GM23338 (cell line): ENCODE data around the gene MYOF.

Experiments used
- CREB1 ChIP-seq: fragments of 250-450 bp; sonication (Bioruptor Pico); IDR thresholded peaks from 2 replicates; pipeline ENCODE4 v1.5.0; 2020; ENCODE audit warnings: low read depth, mild to moderate bottlenecking, moderate library complexity
- EZH2 ChIP-seq: fragments of 200-600 bp; sonication (generic); IDR thresholded peaks from one replicate; pipeline ENCODE4 v1.8.0; 2017; ENCODE audit warnings: antibody characterized with exemption, mild to moderate bottlenecking, low read depth; ENCODE audit not compliant: unreplicated experiment
- EZH2phosphoT487 ChIP-seq: fragments of 200-600 bp; sonication (generic); IDR thresholded peaks from one replicate; pipeline ENCODE4 v1.8.1; 2018; ENCODE audit warnings: antibody characterized with exemption; ENCODE audit not compliant: unreplicated experiment
- JUNB ChIP-seq: IDR thresholded peaks from one replicate; pipeline ENCODE4 v1.6.1; 2016; ENCODE audit warnings: antibody characterized with exemption; ENCODE audit not compliant: unreplicated experiment
- POLR2AphosphoS5 ChIP-seq: IDR thresholded peaks from 2 replicates; pipeline ENCODE4 v1.6.1; 2016; ENCODE audit warnings: antibody characterized with exemption, low read depth
- STAT1 ChIP-seq: IDR thresholded peaks from one replicate; pipeline ENCODE4 v1.6.1; 2016; ENCODE audit warnings: antibody characterized with exemption; ENCODE audit not compliant: unreplicated experiment
- ZNF114 ChIP-seq: fragments of 250-450 bp; sonication (Bioruptor Pico); IDR thresholded peaks from 2 replicates; pipeline ENCODE4 v1.5.0; 2020; ENCODE audit warnings: mild to moderate bottlenecking, moderate library complexity
- TF ChIP-seq, protein P1 (sequence below), 2 experiments: fragments of 200-600 bp in 1 of 2; sonication (generic) in 1 of 2; conservative IDR thresholded peaks; 2 replicates each; pipeline versions ENCODE4 v1.5.1 to v1.6.1; 2016 to 2017; ENCODE audit warnings: antibody characterized with exemption in 2 of 2, low read depth in 2 of 2, mild to moderate bottlenecking in 2 of 2, moderate library complexity in 1 of 2
- TF ChIP-seq, protein P2 (sequence below): IDR thresholded peaks from one replicate; pipeline ENCODE4 v1.6.1; 2018; ENCODE audit warnings: antibody characterized with exemption; ENCODE audit not compliant: unreplicated experiment
- TF ChIP-seq, protein P3 (sequence below): IDR thresholded peaks from 2 replicates; pipeline ENCODE4 v1.6.1; 2016; ENCODE audit warnings: antibody characterized with exemption

DNA sequence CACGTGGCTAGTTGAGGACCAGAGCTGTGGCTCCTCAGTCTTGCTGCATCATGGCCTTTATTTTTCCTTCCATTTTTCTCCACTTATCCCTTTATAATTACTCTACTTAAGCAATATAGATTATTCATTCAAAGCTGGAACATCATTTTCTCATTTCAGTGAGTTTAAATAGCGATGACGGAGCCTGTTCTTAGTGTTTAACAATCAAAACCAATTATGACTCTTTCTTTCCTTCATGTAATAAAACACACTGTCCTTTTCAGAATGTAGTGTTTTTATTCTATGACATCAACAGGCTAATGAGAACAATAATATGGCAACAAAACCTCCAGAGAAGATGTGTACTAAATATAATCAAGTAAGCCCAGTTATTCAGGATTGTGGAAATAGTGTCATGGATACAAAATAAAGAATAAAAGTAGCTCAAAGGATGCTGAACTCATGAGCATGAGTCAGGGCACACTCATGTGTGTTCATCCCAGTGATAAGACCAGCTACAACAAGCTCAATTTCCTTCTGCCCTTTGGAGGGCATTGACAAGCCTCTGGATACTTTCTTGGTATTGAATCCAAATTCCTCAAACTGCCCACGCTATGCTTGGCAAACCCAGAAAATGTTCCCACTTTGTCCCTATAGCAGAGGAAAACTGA is 220.0 kb downstream of the MYOF start:
- TF ChIP-seq, protein P1, sequence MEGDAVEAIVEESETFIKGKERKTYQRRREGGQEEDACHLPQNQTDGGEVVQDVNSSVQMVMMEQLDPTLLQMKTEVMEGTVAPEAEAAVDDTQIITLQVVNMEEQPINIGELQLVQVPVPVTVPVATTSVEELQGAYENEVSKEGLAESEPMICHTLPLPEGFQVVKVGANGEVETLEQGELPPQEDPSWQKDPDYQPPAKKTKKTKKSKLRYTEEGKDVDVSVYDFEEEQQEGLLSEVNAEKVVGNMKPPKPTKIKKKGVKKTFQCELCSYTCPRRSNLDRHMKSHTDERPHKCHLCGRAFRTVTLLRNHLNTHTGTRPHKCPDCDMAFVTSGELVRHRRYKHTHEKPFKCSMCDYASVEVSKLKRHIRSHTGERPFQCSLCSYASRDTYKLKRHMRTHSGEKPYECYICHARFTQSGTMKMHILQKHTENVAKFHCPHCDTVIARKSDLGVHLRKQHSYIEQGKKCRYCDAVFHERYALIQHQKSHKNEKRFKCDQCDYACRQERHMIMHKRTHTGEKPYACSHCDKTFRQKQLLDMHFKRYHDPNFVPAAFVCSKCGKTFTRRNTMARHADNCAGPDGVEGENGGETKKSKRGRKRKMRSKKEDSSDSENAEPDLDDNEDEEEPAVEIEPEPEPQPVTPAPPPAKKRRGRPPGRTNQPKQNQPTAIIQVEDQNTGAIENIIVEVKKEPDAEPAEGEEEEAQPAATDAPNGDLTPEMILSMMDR (conservative IDR thresholded peaks at IDR 0.05; ENCODE audit: low read depth in 2 of 2): no peak
- TF ChIP-seq POLR2AphosphoS5 (no peak), EZH2 (no peak), EZH2phosphoT487 (no peak), JUNB (no peak), CREB1 (CRISPR knock-in tag) (no peak), STAT1 (no peak), ZNF114 (CRISPR knock-in tag) (no peak)
- TF ChIP-seq, protein P2, sequence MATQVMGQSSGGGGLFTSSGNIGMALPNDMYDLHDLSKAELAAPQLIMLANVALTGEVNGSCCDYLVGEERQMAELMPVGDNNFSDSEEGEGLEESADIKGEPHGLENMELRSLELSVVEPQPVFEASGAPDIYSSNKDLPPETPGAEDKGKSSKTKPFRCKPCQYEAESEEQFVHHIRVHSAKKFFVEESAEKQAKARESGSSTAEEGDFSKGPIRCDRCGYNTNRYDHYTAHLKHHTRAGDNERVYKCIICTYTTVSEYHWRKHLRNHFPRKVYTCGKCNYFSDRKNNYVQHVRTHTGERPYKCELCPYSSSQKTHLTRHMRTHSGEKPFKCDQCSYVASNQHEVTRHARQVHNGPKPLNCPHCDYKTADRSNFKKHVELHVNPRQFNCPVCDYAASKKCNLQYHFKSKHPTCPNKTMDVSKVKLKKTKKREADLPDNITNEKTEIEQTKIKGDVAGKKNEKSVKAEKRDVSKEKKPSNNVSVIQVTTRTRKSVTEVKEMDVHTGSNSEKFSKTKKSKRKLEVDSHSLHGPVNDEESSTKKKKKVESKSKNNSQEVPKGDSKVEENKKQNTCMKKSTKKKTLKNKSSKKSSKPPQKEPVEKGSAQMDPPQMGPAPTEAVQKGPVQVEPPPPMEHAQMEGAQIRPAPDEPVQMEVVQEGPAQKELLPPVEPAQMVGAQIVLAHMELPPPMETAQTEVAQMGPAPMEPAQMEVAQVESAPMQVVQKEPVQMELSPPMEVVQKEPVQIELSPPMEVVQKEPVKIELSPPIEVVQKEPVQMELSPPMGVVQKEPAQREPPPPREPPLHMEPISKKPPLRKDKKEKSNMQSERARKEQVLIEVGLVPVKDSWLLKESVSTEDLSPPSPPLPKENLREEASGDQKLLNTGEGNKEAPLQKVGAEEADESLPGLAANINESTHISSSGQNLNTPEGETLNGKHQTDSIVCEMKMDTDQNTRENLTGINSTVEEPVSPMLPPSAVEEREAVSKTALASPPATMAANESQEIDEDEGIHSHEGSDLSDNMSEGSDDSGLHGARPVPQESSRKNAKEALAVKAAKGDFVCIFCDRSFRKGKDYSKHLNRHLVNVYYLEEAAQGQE: no peak
- TF ChIP-seq, protein P3, sequence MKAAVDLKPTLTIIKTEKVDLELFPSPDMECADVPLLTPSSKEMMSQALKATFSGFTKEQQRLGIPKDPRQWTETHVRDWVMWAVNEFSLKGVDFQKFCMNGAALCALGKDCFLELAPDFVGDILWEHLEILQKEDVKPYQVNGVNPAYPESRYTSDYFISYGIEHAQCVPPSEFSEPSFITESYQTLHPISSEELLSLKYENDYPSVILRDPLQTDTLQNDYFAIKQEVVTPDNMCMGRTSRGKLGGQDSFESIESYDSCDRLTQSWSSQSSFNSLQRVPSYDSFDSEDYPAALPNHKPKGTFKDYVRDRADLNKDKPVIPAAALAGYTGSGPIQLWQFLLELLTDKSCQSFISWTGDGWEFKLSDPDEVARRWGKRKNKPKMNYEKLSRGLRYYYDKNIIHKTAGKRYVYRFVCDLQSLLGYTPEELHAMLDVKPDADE: no peak
